PC-3 (cell line): ENCODE data around the gene OVOL2. TPM values are rescaled to one million over a fixed set of nuclear protein-coding genes. Genes with fewer than 3 reads are reported as not detected.
A peak's percentile ranks its signal among the peaks of the same experiment; 100 is the strongest.

Experiments used
- ATAC-seq: fragments of 200-7000 bp; cut with Tn5 transposase; 2 replicates; pipeline ENCODE4 v1.9.1; 2020; ENCODE audit warnings: mild to moderate bottlenecking, moderate library complexity
- BruUV-seq: library from RNA; stranded (reverse); fragments of 400-500 nt; replicated peaks from 2 replicates; lab custom pipeline; 2021; lab: Mats Ljungman, UMichigan
- CTCF ChIA-PET: fragments of 300-600 bp; sonication (Branson Sonifier 250); formaldehyde crosslinking; loops from one replicate; lab custom pipeline; 2022; ENCODE audit warnings: antibody characterized with exemption; lab: Charles Lee
- POLR2A ChIA-PET: fragments of 300-600 bp; sonication (Branson Sonifier 250); formaldehyde crosslinking; loops from one replicate; lab custom pipeline; 2022; ENCODE audit warnings: antibody characterized with exemption; ENCODE audit not compliant: unreplicated experiment; lab: Charles Lee
- DNase-seq: peaks from one replicate; pipeline ENCODE4 v3.0.0-alpha.2; 2015
- H2AFZ ChIP-seq: fragments of 300-600 bp; sonication (generic); 2 replicates; pipeline ENCODE4 v1.6.0; 2016; ENCODE audit warnings: antibody characterized with exemption, low read length
- H3F3A ChIP-seq: fragments of 300-600 bp; sonication (generic); one replicate; pipeline ENCODE4 v1.6.0; 2017; ENCODE audit warnings: antibody characterized with exemption, low read length, control low read depth, mild to moderate bottlenecking; ENCODE audit not compliant: unreplicated experiment
- H3K27ac ChIP-seq: fragments of 300-600 bp; sonication (generic); 2 replicates; pipeline ENCODE4 v1.5.1; 2016; ENCODE audit warnings: mild to moderate bottlenecking, low read length
- H3K27me3 ChIP-seq: fragments of 300-600 bp; sonication (generic); 2 replicates; pipeline ENCODE4 v1.6.1; 2016; ENCODE audit warnings: low read length, mixed read lengths
- H3K36me3 ChIP-seq: fragments of 300-600 bp; sonication (generic); 2 replicates; pipeline ENCODE4 v1.6.1; 2016; ENCODE audit warnings: low read depth, mixed run types, low read length, mixed read lengths
- H3K4me1 ChIP-seq: fragments of 300-600 bp; sonication (generic); 2 replicates; pipeline ENCODE4 v1.5.1; 2016; ENCODE audit warnings: low read length; ENCODE audit not compliant: insufficient read depth
- H3K4me2 ChIP-seq: fragments of 300-600 bp; sonication (generic); 2 replicates; pipeline ENCODE4 v1.6.0; 2016; ENCODE audit warnings: low read length
- H3K4me3 ChIP-seq: fragments of 300-600 bp; sonication (generic); 2 replicates; pipeline ENCODE4 v1.5.1; 2016; ENCODE audit warnings: mild to moderate bottlenecking, low read length, mixed read lengths
- H3K79me2 ChIP-seq: fragments of 300-600 bp; sonication (generic); 2 replicates; pipeline ENCODE4 v1.6.1; 2017; ENCODE audit warnings: low read length, mixed read lengths
- H3K9ac ChIP-seq: fragments of 300-600 bp; sonication (generic); 2 replicates; pipeline ENCODE4 v1.6.0; 2016; ENCODE audit warnings: mild to moderate bottlenecking, low read length
- H3K9me2 ChIP-seq: fragments of 300-600 bp; sonication (generic); replicated peaks from 2 replicates; pipeline ENCODE4 v1.6.1; 2016; ENCODE audit warnings: mixed run types, low read length, mixed read lengths
- H3K9me3 ChIP-seq: fragments of 300-600 bp; sonication (generic); 2 replicates; pipeline ENCODE4 v1.6.1; 2016; ENCODE audit warnings: low read length, mixed read lengths
- H4K20me1 ChIP-seq: fragments of 300-600 bp; sonication (generic); 2 replicates; pipeline ENCODE4 v1.6.1; 2016; ENCODE audit warnings: low read length, mixed read lengths
- CTCF ChIP-seq: fragments of 300-600 bp; sonication (generic); conservative IDR thresholded peaks from 2 replicates; pipeline ENCODE4 v1.5.1; 2017; ENCODE audit warnings: antibody characterized with exemption, low read depth, mild to moderate bottlenecking, low read length
- EZH2 ChIP-seq: fragments of 300-600 bp; sonication (generic); IDR thresholded peaks from one replicate; pipeline ENCODE4 v1.6.1; 2017; ENCODE audit warnings: antibody characterized with exemption, mild to moderate bottlenecking, low read length; ENCODE audit not compliant: unreplicated experiment
- EZH2phosphoT487 ChIP-seq: fragments of 300-600 bp; sonication (generic); IDR thresholded peaks from 2 replicates; pipeline ENCODE4 v1.6.1; 2018; ENCODE audit warnings: mild to moderate bottlenecking, antibody characterized with exemption, low read length, borderline replicate concordance
- intact Hi-C: fragments of 100-400 bp; cut with micrococcal nuclease; formaldehyde crosslinking; loops from 2 replicates; pipeline ENCODE4 v1.9.0; 2023
- total RNA-seq: library from RNA; depleted of rRNA; stranded (reverse); fragments of >200 nt; gene quantifications from 2 replicates; pipeline ENCODE4 v1.2.3, GENCODE V29; 2014

The OVOL2 gene
- total RNA-seq, 1 experiment from 2014 or later, result 23.1 TPM

DNA sequence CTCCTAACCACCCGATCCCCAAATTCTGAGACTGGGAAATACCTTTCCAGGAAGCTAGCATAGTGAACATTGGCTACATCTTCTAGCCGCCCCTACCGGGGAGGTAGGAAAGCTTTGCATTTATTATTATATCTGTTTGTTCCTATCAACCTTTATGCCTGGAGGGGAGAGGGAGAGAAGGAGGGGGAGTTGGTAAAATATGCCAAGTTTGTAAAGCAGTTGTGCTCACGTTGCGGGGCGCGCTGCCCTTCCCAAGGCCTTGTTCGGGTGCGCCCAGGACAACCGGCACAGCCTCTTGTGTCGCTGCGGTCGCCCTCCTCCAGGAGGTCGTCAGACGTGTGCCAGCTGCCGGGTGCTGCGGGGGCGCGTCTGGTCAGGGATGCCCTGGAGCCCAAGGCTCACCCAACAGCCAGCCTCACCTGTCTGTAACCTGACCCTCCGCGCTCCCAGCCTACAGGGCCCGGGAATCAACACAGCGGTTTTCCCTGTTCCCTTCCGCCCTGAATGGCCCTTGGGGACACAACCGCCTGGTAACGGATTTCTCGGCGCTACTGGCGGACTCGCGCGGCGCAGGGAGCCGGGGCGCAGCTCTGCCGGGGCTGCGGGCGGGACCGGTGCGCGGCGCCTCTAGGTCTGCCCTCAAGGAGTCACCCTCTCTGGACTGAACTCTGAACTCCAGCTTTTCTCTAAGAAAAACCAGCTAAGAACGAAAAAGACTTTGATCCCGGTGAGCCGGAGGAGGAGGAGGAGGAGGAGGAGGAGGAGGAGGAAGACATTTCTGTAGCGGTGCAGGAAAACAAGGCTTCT lies 1.1 kb upstream of the OVOL2 start:
- no TSS peak for BruUV-seq
- CTCF ChIA-PET, result interaction anchor here (0.6 kb wide), 1 partner anchor 353 kb away, joined by 3 read pairs; no protein-coding TSS in a partner anchor
- 0 out of 2 replicates have a peak, but pooled peaks cover 4% of the 10 kb centered on the region for H3K27me3 ChIP-seq
- no peaks in the 10 kb centered on the region for H3K9me3 ChIP-seq
- TF ChIP-seq EZH2 (no peak), CTCF (peak; percentile 10; the same call in 1 of the 2 replicates), EZH2phosphoT487 (peak; percentile 76; the same call in 1 of the 2 replicates)
- H2AFZ ChIP-seq, result peak overlapping the region; percentile 97
- H3K9me2 ChIP-seq, result no peaks in the 10 kb centered on the region
- peaks cover 21% of the 10 kb centered on the region for H3K79me2 ChIP-seq
- H3K36me3 ChIP-seq, result no peaks in the 10 kb centered on the region
- DNase-seq, result peak; percentile 86
- H3K9ac ChIP-seq, result no peak overlapping the region
- ATAC-seq, result peak; percentile 72
- intact Hi-C loops, result loop anchor here (2.0 to 5.0 kb wide), 2 partner anchors 78 to 193 kb away; partner anchors contain the start of genes KAT14 and PET117
- H3F3A ChIP-seq, result no peaks in the 10 kb centered on the region
- POLR2A ChIA-PET, result interaction anchor here (0.5 to 0.7 kb wide), 2 partner anchors 33 to 614 kb away, joined by 3 to 11 read pairs; no protein-coding TSS in a partner anchor
- no peaks in the 10 kb centered on the region for H4K20me1 ChIP-seq
- H3K4me2 ChIP-seq, result peak overlapping the region; percentile 89
- H3K27ac ChIP-seq, result 0 out of 2 replicates have a peak overlapping the region, but pooled peaks have one; percentile 43
- H3K4me3 ChIP-seq, result peak overlapping the region; percentile 90
- H3K4me1 ChIP-seq, result peaks cover 29% of the 10 kb centered on the region

- Histone ChIP-seq H3K4me2 (peak overlapping the region; percentile 89), H4K20me1 (no peaks in the 10 kb centered on the region), H3K27ac (peak overlapping the region; percentile 43)
Observed at GRCh38 chr20:18057994-18058349, 256 bp upstream of the OVOL2 start.

More at GRCh38 chr20:18057994-18058349, 256 bp upstream of the OVOL2 start:
- H3K27me3 ChIP-seq, result 0 out of 2 replicates have a peak, but pooled peaks cover 4% of the 10 kb centered on the region
- no peaks in the 10 kb centered on the region for H3F3A ChIP-seq
- POLR2A ChIA-PET, result interaction anchor here (0.6 kb wide), 1 partner anchor 116 kb away, joined by 7 read pairs; no protein-coding TSS in a partner anchor
- H3K9me2 ChIP-seq, result no peaks in the 10 kb centered on the region
- peak; percentile 3; the same call in 1 of the 2 replicates for ATAC-seq
- peak overlapping the region; percentile 90 for H3K4me3 ChIP-seq
- H3K9me3 ChIP-seq, result no peaks in the 10 kb centered on the region
- intact Hi-C loops, result loop anchor here (2.0 to 5.0 kb wide), 3 partner anchors 79 to 194 kb away; partner anchors contain the start of genes KAT14 and PET117
- no peaks in the 10 kb centered on the region for H3K36me3 ChIP-seq
- peaks cover 29% of the 10 kb centered on the region for H3K4me1 ChIP-seq
- H3K79me2 ChIP-seq, result peaks cover 25% of the 10 kb centered on the region
- no peak for DNase-seq
- H2AFZ ChIP-seq, result peak overlapping the region; percentile 97
- H3K9ac ChIP-seq, result 0 out of 2 replicates have a peak overlapping the region, but pooled peaks have one; percentile 16
- BruUV-seq, result no TSS peak
- CTCF ChIA-PET, result interaction anchor here (0.6 kb wide), 2 partner anchors 123 to 354 kb away, joined by 3 read pairs; no protein-coding TSS in a partner anchor
- no peak for TF ChIP-seq CTCF
- TF ChIP-seq EZH2phosphoT487, result no peak
- no peak for TF ChIP-seq EZH2
